ENCODE data around the gene GAS5. TPM values are rescaled to one million over a fixed set of nuclear protein-coding genes. Genes with fewer than 3 reads are reported as not detected.

The GAS5 gene
- total RNA-seq, 1 experiment from 2014 or later, result 798 TPM

DNA sequence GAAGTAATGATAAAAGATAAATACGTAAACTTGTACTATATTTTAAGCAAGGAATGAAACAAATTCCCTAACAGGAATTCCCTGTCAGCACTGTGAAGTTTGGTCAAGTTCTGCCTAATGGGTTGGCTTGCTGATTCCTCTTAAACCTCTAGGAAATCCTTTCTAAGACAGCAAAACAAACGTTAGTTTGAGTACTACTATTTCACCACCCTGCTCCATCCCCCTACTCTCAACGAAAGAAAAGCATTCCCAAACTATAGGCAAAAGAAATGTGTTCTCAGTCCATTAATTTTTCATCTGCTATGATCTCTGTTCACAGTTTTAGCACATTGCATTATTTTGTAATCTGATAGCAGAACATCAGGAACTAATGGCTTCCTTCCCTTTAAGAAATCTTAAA is 33.2 kb upstream of the GAS5 start:
- Histone ChIP-seq H3K4me2 (ENCODE audit: low read length) (no peak overlapping the region), H3K9ac (ENCODE audit: low read length) (no peak overlapping the region), H3K79me2 (ENCODE audit: insufficient read depth, low read length) (no peaks in the 10 kb centered on the region), H3K27ac (ENCODE audit: low read depth, low read length) (no peak overlapping the region), H3K4me1 (ENCODE audit: control insufficient read depth in 1 of 2, insufficient read depth in 2 of 2, low read length in 2 of 2) (no peaks in the 10 kb centered on the region), H3K9me3 (ENCODE audit: control insufficient read depth in 1 of 2, insufficient read depth in 1 of 2, low read depth in 1 of 2, low read length in 2 of 2) (no peaks in the 10 kb centered on the region), H3K9me2 (ENCODE audit: insufficient read depth) (no peaks in the 10 kb centered on the region), H3K36me3 (ENCODE audit: control insufficient read depth in 1 of 2, insufficient read depth in 2 of 2, low read length in 2 of 2) (no peaks in the 10 kb centered on the region), H3K27me3 (ENCODE audit: insufficient read depth, low read length) (no peaks in the 10 kb centered on the region), H3K4me3 (replicated peaks in 1 of 2; ENCODE audit: low read depth in 1 of 2, low read length in 2 of 2) (no peak overlapping the region), H4K20me1 (ENCODE audit: insufficient read depth) (no peaks in the 10 kb centered on the region), H2AFZ (ENCODE audit: low read depth, low read length, poor library complexity, severe bottlenecking) (no peak overlapping the region)
- RAD21 ChIA-PET (ENCODE audit: low non-redundant PET in 1 of 2, low total read pairs in 2 of 2, uncharacterized antibody in 2 of 2, unreplicated experiment in 2 of 2), result no interaction called here
- CTCF ChIA-PET, result no interaction called here
- no peak for DNase-seq (ENCODE audit: low read depth, low spot score)
- BruUV-seq (replicated peaks), result no TSS peak
- TF ChIP-seq SIN3A (IDR thresholded peaks at IDR 0.05; ENCODE audit: low read depth) (no peak), JUND (IDR thresholded peaks at IDR 0.05) (no peak), SRF (IDR thresholded peaks at IDR 0.05; ENCODE audit: low read depth) (no peak), ZFX (IDR thresholded peaks at IDR 0.05) (no peak), POLR2AphosphoS5 (IDR thresholded peaks at IDR 0.05; ENCODE audit: low read depth, low read length) (no peak), CBX3 (IDR thresholded peaks at IDR 0.05; ENCODE audit: low read depth) (no peak)
- TF ChIP-seq, protein P1, sequence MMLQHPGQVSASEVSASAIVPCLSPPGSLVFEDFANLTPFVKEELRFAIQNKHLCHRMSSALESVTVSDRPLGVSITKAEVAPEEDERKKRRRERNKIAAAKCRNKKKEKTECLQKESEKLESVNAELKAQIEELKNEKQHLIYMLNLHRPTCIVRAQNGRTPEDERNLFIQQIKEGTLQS (IDR thresholded peaks at IDR 0.05), result no peak
- TF ChIP-seq, protein P2, sequence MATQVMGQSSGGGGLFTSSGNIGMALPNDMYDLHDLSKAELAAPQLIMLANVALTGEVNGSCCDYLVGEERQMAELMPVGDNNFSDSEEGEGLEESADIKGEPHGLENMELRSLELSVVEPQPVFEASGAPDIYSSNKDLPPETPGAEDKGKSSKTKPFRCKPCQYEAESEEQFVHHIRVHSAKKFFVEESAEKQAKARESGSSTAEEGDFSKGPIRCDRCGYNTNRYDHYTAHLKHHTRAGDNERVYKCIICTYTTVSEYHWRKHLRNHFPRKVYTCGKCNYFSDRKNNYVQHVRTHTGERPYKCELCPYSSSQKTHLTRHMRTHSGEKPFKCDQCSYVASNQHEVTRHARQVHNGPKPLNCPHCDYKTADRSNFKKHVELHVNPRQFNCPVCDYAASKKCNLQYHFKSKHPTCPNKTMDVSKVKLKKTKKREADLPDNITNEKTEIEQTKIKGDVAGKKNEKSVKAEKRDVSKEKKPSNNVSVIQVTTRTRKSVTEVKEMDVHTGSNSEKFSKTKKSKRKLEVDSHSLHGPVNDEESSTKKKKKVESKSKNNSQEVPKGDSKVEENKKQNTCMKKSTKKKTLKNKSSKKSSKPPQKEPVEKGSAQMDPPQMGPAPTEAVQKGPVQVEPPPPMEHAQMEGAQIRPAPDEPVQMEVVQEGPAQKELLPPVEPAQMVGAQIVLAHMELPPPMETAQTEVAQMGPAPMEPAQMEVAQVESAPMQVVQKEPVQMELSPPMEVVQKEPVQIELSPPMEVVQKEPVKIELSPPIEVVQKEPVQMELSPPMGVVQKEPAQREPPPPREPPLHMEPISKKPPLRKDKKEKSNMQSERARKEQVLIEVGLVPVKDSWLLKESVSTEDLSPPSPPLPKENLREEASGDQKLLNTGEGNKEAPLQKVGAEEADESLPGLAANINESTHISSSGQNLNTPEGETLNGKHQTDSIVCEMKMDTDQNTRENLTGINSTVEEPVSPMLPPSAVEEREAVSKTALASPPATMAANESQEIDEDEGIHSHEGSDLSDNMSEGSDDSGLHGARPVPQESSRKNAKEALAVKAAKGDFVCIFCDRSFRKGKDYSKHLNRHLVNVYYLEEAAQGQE (IDR thresholded peaks at IDR 0.05; ENCODE audit: low read depth), result no peak
- TF ChIP-seq, protein P3, sequence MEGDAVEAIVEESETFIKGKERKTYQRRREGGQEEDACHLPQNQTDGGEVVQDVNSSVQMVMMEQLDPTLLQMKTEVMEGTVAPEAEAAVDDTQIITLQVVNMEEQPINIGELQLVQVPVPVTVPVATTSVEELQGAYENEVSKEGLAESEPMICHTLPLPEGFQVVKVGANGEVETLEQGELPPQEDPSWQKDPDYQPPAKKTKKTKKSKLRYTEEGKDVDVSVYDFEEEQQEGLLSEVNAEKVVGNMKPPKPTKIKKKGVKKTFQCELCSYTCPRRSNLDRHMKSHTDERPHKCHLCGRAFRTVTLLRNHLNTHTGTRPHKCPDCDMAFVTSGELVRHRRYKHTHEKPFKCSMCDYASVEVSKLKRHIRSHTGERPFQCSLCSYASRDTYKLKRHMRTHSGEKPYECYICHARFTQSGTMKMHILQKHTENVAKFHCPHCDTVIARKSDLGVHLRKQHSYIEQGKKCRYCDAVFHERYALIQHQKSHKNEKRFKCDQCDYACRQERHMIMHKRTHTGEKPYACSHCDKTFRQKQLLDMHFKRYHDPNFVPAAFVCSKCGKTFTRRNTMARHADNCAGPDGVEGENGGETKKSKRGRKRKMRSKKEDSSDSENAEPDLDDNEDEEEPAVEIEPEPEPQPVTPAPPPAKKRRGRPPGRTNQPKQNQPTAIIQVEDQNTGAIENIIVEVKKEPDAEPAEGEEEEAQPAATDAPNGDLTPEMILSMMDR (IDR thresholded peaks at IDR 0.05 in 2 of 3, conservative IDR thresholded peaks at IDR 0.05 in 1 of 3; ENCODE audit: borderline replicate concordance in 1 of 3, insufficient read depth in 1 of 3, low read depth in 2 of 3, low read length in 2 of 3), result no peak
- intact Hi-C loops (cut with micrococcal nuclease), result no loop called here
- no peak for ATAC-seq
- POLR2A ChIA-PET, result no interaction called here

Measured in HCT116 (cell line).